Neural cell (in vitro differentiated cells): ENCODE data around the gene NUTF2. TPM values are rescaled to one million over a fixed set of nuclear protein-coding genes. Genes with fewer than 3 reads are reported as not detected.

ENCODE experiments used
- H2AFZ ChIP-seq: fragments of 200-600, 300-800 bp; sonication (generic), shearing (Covaris generic); 2 replicates; pipeline ENCODE4 v1.6.0; 2014; ENCODE audit warnings: low read depth, mild to moderate bottlenecking, antibody characterized with exemption, low read length, moderate library complexity
- H3F3A ChIP-seq: fragments of 200-600 bp; shearing (Covaris generic); 2 replicates; pipeline ENCODE4 v1.6.1; 2016; ENCODE audit warnings: mild to moderate bottlenecking, moderate library complexity, mixed read lengths, antibody characterized with exemption, low read length; ENCODE audit not compliant: insufficient read depth, poor library complexity, severe bottlenecking
- H3K27ac ChIP-seq: fragments of 200-600, 300-800 bp; sonication (generic), shearing (Covaris generic); 2 replicates; pipeline ENCODE4 v1.5.1; 2014; ENCODE audit warnings: mild to moderate bottlenecking, low read length, moderate library complexity
- H3K27me3 ChIP-seq: fragments of 300-800, 200-600 bp; sonication (generic), shearing (Covaris generic); 2 replicates; pipeline ENCODE4 v1.6.0; 2014; ENCODE audit warnings: mild to moderate bottlenecking, low read depth, low read length, moderate library complexity; ENCODE audit not compliant: insufficient read depth
- H3K36me3 ChIP-seq: fragments of 300-800, 200-600 bp; sonication (generic), shearing (Covaris generic); 2 replicates; pipeline ENCODE4 v1.5.1; 2014; ENCODE audit warnings: mild to moderate bottlenecking, antibody characterized with exemption, low read length, moderate library complexity; ENCODE audit not compliant: insufficient read depth
- H3K4me2 ChIP-seq: fragments of 300-800, 200-600 bp; sonication (generic), shearing (Covaris generic); 2 replicates; pipeline ENCODE4 v1.6.0; 2014; ENCODE audit warnings: mild to moderate bottlenecking, low read length
- H3K4me3 ChIP-seq: fragments of 300-800, 200-600 bp; sonication (generic), shearing (Covaris generic); 2 replicates; pipeline ENCODE4 v1.5.1; 2014; ENCODE audit warnings: mild to moderate bottlenecking, low read length, moderate library complexity
- H3K79me2 ChIP-seq: fragments of 200-600 bp; shearing (Covaris generic); replicated peaks from 2 replicates; pipeline ENCODE4 v1.6.0; 2014; ENCODE audit warnings: mild to moderate bottlenecking, low read length, moderate library complexity; ENCODE audit not compliant: insufficient read depth
- H3K9ac ChIP-seq: fragments of 300-800, 200-600 bp; sonication (generic), shearing (Covaris generic); 2 replicates; pipeline ENCODE4 v1.6.1; 2016; ENCODE audit warnings: mild to moderate bottlenecking, low read length, mixed read lengths
- H3K9me2 ChIP-seq: fragments of 200-600 bp; shearing (Covaris generic); 2 replicates; pipeline ENCODE4 v1.6.1; 2016; ENCODE audit warnings: mild to moderate bottlenecking, low read length, mixed read lengths; ENCODE audit not compliant: insufficient read depth
- H3K9me3 ChIP-seq: fragments of 200-600, 300-800 bp; sonication (generic), shearing (Covaris generic); 2 replicates; pipeline ENCODE4 v1.6.1; 2016; ENCODE audit warnings: mild to moderate bottlenecking, mixed run types, low read length, moderate library complexity, mixed read lengths
- H4K20me1 ChIP-seq: fragments of 200-600 bp; shearing (Covaris generic); 2 replicates; pipeline ENCODE4 v1.6.1; 2016; ENCODE audit warnings: mild to moderate bottlenecking, mixed run types; ENCODE audit not compliant: insufficient read depth
- CTCF ChIP-seq: fragments of 450-650 bp; IDR thresholded peaks from 2 replicates; pipeline ENCODE4 v1.5.1; 2014; ENCODE audit warnings: antibody characterized with exemption, mild to moderate bottlenecking, moderate library complexity; ENCODE audit not compliant: poor library complexity, severe bottlenecking
- EP300 ChIP-seq: fragments of 450-650 bp; conservative IDR thresholded peaks from 2 replicates; pipeline ENCODE4 v1.6.1; 2014; ENCODE audit warnings: antibody characterized with exemption, mild to moderate bottlenecking, moderate library complexity; ENCODE audit not compliant: poor library complexity, severe bottlenecking
- EZH2 ChIP-seq: fragments of 200-600, 300-800 bp; shearing (Covaris generic), sonication (generic); IDR thresholded peaks from 2 replicates; pipeline ENCODE4 v1.6.1; 2014; ENCODE audit warnings: antibody characterized with exemption, low read length, borderline replicate concordance, mild to moderate bottlenecking; ENCODE audit not compliant: insufficient read depth, poor library complexity, severe bottlenecking
- MXI1 ChIP-seq: fragments of 450-650 bp; conservative IDR thresholded peaks from 2 replicates; pipeline ENCODE4 v1.6.1; 2014; ENCODE audit warnings: antibody characterized with exemption, mild to moderate bottlenecking; ENCODE audit not compliant: poor library complexity, severe bottlenecking
- POLR2AphosphoS5 ChIP-seq: IDR thresholded peaks from 2 replicates; pipeline ENCODE4 v1.6.1; 2012
- RAD21 ChIP-seq: fragments of 450-650 bp; conservative IDR thresholded peaks from 2 replicates; pipeline ENCODE4 v1.6.1; 2014; ENCODE audit warnings: antibody characterized with exemption, mild to moderate bottlenecking, moderate library complexity
- REST ChIP-seq: IDR thresholded peaks from 2 replicates; pipeline ENCODE4 v1.6.1; 2012; ENCODE audit warnings: borderline replicate concordance
- SMC3 ChIP-seq: fragments of 450-650 bp; conservative IDR thresholded peaks from 2 replicates; pipeline ENCODE4 v1.6.1; 2014; ENCODE audit warnings: antibody characterized with exemption, mild to moderate bottlenecking, moderate library complexity; ENCODE audit not compliant: poor library complexity
- TAF1 ChIP-seq: IDR thresholded peaks from 2 replicates; pipeline ENCODE4 v1.6.1; 2012; ENCODE audit warnings: low read depth
- polyA plus RNA-seq: library from polyadenylated mRNA; depleted of rRNA; stranded (reverse); fragments of >200 nt; gene quantifications from 2 replicates; pipeline ENCODE4 v1.2.3, GENCODE V29; 2014

NUTF2 gene
- polyA plus RNA-seq, 1 donor from 2014 or later = 98.6 TPM

- Histone ChIP-seq H3K36me3 (no peaks in the 10 kb centered on the region), H2AFZ (peak overlapping the region; percentile 81), H3K4me2 (peak overlapping the region; percentile 66), H3K27me3 (no peaks in the 10 kb centered on the region), H3K27ac (peak overlapping the region; percentile 81), H3K9ac (peak overlapping the region; percentile 73), H3K4me3 (peak overlapping the region; percentile 76), H3K9me2 (no peaks in the 10 kb centered on the region), H3K9me3 (no peaks in the 10 kb centered on the region), H3F3A (no peaks in the 10 kb centered on the region), H4K20me1 (no peaks in the 10 kb centered on the region), H3K79me2 (peaks cover 38% of the 10 kb centered on the region)
- peak; percentile 62 for TF ChIP-seq SMC3
- TF ChIP-seq RAD21 = peak; percentile 49
- no peak for TF ChIP-seq EP300
- TF ChIP-seq POLR2AphosphoS5 = no peak
- TF ChIP-seq MXI1 = peak; percentile 12
- no peak for TF ChIP-seq REST
Observed at GRCh38 chr16:67807148-67807682, 39.5 kb upstream of the NUTF2 start.

GRCh38 chr16:67811899-67812298 is 34.8 kb upstream of the NUTF2 start:
- Histone ChIP-seq H3K4me3 (no peak overlapping the region), H3K9ac (no peak overlapping the region), H3K4me2 (no peak overlapping the region), H2AFZ (no peak overlapping the region), H3K27me3 (no peaks in the 10 kb centered on the region), H3F3A (no peaks in the 10 kb centered on the region), H4K20me1 (no peaks in the 10 kb centered on the region), H3K9me3 (no peaks in the 10 kb centered on the region), H3K9me2 (no peaks in the 10 kb centered on the region), H3K27ac (no peak overlapping the region), H3K79me2 (no peaks in the 10 kb centered on the region), H3K36me3 (no peaks in the 10 kb centered on the region)
- TF ChIP-seq EP300 (no peak), TAF1 (no peak), MXI1 (no peak), RAD21 (no peak), EZH2 (no peak), SMC3 (no peak), CTCF (no peak), POLR2AphosphoS5 (no peak), REST (no peak)
